ENCODE data around the gene ABHD16A.
A peak's percentile ranks its signal among the peaks of the same experiment; 100 is the strongest.

Gene ABHD16A

DNA sequence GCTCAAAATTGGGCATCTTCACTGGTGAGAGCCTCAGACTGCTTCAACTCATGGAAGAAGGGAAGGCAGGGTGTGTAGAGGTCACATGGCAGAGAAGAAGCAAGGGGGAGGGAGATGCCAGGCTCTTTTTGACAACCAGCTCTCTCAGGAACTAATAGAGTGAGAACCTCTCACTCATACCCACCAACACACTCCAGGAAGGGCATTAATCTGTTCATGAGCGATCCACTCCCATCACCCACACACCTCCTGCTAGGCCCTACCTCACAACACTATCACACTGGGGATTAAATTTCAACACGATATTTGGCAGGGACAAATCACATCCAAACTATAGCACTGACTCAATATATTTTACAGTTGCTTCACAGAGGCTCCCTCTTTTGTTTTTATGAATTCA is 38.7 kb upstream of the ABHD16A start:
- TF ChIP-seq, protein P1, sequence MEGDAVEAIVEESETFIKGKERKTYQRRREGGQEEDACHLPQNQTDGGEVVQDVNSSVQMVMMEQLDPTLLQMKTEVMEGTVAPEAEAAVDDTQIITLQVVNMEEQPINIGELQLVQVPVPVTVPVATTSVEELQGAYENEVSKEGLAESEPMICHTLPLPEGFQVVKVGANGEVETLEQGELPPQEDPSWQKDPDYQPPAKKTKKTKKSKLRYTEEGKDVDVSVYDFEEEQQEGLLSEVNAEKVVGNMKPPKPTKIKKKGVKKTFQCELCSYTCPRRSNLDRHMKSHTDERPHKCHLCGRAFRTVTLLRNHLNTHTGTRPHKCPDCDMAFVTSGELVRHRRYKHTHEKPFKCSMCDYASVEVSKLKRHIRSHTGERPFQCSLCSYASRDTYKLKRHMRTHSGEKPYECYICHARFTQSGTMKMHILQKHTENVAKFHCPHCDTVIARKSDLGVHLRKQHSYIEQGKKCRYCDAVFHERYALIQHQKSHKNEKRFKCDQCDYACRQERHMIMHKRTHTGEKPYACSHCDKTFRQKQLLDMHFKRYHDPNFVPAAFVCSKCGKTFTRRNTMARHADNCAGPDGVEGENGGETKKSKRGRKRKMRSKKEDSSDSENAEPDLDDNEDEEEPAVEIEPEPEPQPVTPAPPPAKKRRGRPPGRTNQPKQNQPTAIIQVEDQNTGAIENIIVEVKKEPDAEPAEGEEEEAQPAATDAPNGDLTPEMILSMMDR (IDR thresholded peaks at IDR 0.05; ENCODE audit: low read depth, low read length, missing control alignments) = no peak
- no peak overlapping the region for H3K4me3 ChIP-seq (ENCODE audit: low read depth, low read length)
- DNase-seq (ENCODE audit: low read depth) = no peak

DNA sequence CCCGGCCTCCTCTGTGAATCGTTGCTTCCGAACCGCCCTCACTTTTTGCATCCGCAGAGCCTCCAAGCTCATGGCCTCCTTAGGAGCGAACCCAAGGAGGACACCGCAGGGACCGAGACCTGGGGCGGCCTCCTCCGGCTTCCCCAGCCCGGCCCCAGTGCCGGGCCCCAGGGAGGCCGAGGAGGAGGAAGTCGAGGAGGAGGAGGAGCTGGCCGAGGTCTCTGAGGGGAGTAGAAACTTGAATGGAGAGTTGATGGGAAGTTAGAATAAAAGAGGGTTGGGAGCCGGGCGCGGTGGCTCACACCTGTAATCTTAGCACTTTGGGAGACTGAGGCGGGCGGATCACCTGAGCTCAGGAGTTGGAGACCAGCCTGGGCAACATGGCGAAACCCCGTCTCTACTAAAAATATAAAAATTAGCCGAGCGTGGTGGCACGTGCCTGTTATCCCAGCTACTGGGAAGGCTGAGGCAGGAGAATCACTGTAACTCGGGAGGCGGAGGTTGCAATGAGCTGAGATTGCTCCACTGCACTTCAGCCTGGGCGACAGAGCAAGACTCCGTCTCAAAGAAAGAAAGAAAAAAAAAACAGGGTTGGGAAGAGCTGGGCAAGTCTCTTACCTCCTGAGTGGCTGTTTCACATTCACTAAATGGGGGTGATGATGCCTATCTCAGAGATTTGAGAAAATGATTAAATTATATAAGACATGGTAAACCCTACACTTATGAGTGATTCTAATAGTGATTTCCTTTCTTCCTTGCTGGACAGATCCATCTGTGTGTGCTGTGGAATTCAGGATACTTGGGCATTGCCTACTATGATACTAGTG is 37.5 kb upstream of the ABHD16A start:
- no peak for DNase-seq (ENCODE audit: low read depth)
- H3K4me3 ChIP-seq (ENCODE audit: low read depth, low read length) = peak overlapping the region; percentile 75
- TF ChIP-seq, protein P1 (IDR thresholded peaks at IDR 0.05; ENCODE audit: low read depth, low read length, missing control alignments) = no peak

DNA sequence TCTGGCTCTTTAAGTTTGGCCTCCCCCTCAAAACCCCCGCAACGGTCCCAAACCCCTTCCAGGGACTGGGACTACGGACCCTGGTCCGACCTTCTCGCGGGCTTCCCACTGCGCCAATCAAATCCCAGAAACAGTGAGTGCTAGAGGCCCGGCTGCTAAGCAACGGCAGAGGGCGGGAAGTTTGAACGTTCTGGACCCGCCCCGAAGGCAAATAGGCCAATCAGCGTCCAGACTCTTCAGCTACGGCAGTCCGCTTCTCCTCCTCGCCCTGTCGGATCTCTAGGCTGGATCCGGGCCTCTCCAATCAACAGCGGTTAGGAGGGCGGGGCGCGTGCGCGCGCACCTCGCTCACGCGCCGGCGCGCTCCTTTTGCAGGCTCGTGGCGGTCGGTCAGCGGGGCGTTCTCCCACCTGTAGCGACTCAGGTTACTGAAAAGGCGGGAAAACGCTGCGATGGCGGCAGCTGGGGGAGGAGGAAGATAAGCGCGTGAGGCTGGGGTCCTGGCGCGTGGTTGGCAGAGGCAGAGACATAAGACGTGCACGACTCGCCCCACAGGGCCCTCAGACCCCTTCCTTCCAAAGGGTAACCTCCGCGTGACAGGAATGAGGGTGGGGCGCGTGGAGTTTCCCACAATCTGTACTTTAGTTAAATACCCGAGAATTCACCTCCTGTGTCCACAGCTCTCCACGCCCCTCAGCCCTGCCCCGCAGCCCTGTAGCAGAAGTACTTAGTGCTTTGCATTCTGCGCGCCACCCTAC is 36.7 kb upstream of the ABHD16A start, which contains the start of gene MSH5:
Gene MSH5, plus strand, starts transcription at position 367 of the 758 bp plus-strand sequence. CDS start 462 bp downstream, outside the sequence.
- TF ChIP-seq, protein P1 (IDR thresholded peaks at IDR 0.05; ENCODE audit: low read depth, low read length, missing control alignments) = no peak
- DNase-seq (ENCODE audit: low read depth) = peak; percentile 97
- H3K4me3 ChIP-seq (ENCODE audit: low read depth, low read length) = peak within 1 kb of the TSS; percentile 75

DNA sequence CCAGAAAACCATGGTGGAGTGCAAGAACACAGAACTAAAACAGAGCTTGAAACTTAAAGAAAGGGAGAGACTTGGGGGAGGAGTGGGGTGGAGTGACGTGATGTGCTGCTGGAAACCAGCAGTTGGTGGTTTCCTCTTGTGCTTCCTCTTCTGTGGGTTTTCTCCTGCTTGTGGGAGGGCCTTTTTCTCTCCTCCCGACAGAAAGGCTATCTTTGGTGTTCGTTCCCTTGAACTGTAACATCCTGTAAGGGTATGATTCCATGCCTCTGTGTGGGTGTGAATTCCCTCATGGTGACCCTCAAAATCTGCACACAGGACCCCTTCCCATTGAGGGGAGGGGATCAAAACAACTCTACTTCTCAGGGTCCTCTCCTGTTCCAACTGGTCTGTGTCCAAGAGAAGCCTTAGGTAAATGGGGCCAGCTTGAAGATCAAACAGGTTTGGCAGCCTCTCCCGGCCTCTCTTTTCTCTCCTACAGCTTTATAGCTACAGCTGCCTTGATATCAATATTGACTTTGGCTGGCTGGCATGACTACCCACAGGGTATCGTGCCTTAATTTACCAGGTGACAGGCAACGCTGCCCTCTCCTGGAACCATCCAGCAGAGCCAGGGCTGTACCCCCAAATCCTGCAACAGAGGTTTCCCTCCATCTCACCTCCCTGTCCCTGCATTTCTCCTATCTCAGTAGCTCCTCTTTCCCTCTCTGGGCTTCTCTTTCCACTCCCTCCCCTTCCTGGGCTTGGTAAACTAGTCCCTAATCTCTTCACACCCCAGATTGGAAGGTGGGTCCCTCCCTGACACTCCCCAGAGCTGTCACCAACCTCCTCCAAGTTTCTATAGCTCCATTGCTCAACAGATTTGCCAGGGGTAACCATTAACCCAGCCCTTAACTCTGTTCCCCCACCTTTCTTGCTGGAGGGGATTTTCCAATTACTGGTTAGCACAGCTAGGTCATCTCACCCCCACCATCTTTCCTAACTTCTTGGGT is 35.2 kb upstream of the ABHD16A start:
- TF ChIP-seq, protein P1 (IDR thresholded peaks at IDR 0.05; ENCODE audit: low read depth, low read length, missing control alignments) = peak; percentile 11
- peak overlapping the region; percentile 31 for H3K4me3 ChIP-seq (ENCODE audit: low read depth, low read length)
- DNase-seq (ENCODE audit: low read depth) = peak; percentile 77

DNA sequence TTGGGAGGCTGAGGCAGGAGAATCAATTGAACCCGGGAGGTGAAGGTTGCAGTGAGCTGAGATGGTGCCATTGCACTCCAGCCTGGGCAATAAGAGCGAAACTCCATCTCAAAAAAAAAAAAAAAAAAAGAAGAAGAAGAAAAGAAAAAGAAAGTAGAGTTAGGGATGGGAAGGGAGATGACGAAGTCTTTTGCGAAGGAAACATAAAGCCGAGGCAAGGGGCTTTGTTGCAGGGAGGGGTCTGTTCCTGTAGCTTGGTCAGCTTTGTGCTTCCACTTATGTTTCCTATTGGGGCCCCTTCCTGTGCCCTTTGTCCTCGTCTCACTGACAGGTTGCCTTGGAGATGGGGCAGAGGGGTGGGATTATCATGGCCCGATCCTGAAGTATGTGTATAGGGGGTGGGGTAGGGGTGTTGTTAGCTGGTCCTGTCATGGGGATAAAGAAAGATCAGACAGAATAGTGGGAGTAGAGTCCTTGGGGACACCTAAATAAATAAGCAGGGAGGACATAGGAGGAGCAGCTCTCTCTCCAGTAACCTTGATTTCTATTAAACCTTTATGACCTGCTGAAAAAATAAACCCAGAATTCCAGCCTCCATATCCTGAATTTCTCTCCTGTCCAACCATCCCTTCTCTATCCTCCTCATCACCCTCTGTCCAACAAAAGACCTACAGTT is 34.3 kb upstream of the ABHD16A start:
- no peak for DNase-seq (ENCODE audit: low read depth)
- peak overlapping the region; percentile 11; the same call in 1 of the 2 replicates for H3K4me3 ChIP-seq (ENCODE audit: low read depth, low read length)
- TF ChIP-seq, protein P1 (IDR thresholded peaks at IDR 0.05; ENCODE audit: low read depth, low read length, missing control alignments) = no peak

Data from GM12864 (cell line).